Stimulated activated CD4-positive, alpha-beta T cell treated with anti-CD3 and anti-CD28 coated beads, Interleukin-12 subunit alpha, Interleukin-12 subunit beta, amount 100 ng/mL, for 24 hours (primary cell): ENCODE results near the gene COG2.
"Not testable (repeated sequence)": the region's sequence is repeated elsewhere in the genome, so short reads cannot be mapped to it uniquely, and the experiment has no call there.

ENCODE experiments used
- DNase-seq, 2 experiments: peaks; one replicate each; pipeline ENCODE4 v3.0.0-alpha.2; 2020; ENCODE audit warnings: low read depth in 2 of 2

COG2 gene

GRCh38 chr1:230715510-230715909 is 73.2 kb downstream of the COG2 start:
- no peak for DNase-seq

- DNase-seq = not testable (repeated sequence)
Measured at GRCh38 chr1:230716453-230716852, 74.2 kb downstream of the COG2 start.

GRCh38 chr1:230717251-230717650 is 75.0 kb downstream of the COG2 start:
- DNase-seq = no peak

- not testable (repeated sequence) for DNase-seq
Measured at GRCh38 chr1:230721849-230722522, 79.7 kb downstream of the COG2 start.

- DNase-seq = no peak
Measured at GRCh38 chr1:230725256-230726012, 83.2 kb downstream of the COG2 start.

GRCh38 chr1:230728710-230729392 is 86.6 kb downstream of the COG2 start:
- DNase-seq = no peak

- DNase-seq = no peak
Measured at GRCh38 chr1:230730977-230731376, 88.7 kb downstream of the COG2 start.

GRCh38 chr1:230735447-230735846 is 93.2 kb downstream of the COG2 start:
- DNase-seq = no peak

- DNase-seq = no peak
Measured at GRCh38 chr1:230737622-230738262, 95.5 kb downstream of the COG2 start.

GRCh38 chr1:230739564-230740290 is 97.4 kb downstream of the COG2 start:
- DNase-seq = no peak
